HepG2 (cell line): ENCODE measurements around the gene BABAM2. TPM values are rescaled to one million over a fixed set of nuclear protein-coding genes. Genes with fewer than 3 reads are reported as not detected.

ENCODE experiments used
- ATF7 ChIP-seq, 2 experiments: fragments of 450-650 bp in 1 of 2; sonication (generic) in 1 of 2; formaldehyde crosslinking in 1 of 2; IDR thresholded peaks; 2 replicates each; pipeline versions ENCODE4 v1.4.0 to v1.6.1; 2016 to 2020; ENCODE audit warnings: antibody characterized with exemption in 1 of 2, mild to moderate bottlenecking in 1 of 2, missing genetic modification reagents in 1 of 2
- CCAR2 ChIP-seq: fragments of 200-400 bp; formaldehyde crosslinking; optimal IDR thresholded peaks from 2 replicates; pipeline ENCODE3; 2018; ENCODE audit warnings: low read depth, mild to moderate bottlenecking, low read length, moderate library complexity
- CEBPB ChIP-seq: IDR thresholded peaks from 2 replicates; pipeline ENCODE4 v1.6.1; 2011; ENCODE audit warnings: low read depth, low read length, improper control_type of control experiment, borderline replicate concordance
- DPF2 ChIP-seq: sonication (generic); formaldehyde crosslinking; IDR thresholded peaks from 2 replicates; pipeline ENCODE4 v1.4.0; 2020; ENCODE audit warnings: mild to moderate bottlenecking, low read depth, missing genetic modification reagents, borderline replicate concordance
- FOXA3 ChIP-seq: IDR thresholded peaks from 2 replicates; pipeline ENCODE4 v1.6.1; 2016; ENCODE audit warnings: missing genetic modification reagents, missing compliant biosample characterization
- ISL2 ChIP-seq: sonication (generic); formaldehyde crosslinking; IDR thresholded peaks from 2 replicates; pipeline ENCODE4 v1.5.0; 2020; ENCODE audit warnings: missing genetic modification reagents
- PAWR ChIP-seq: sonication (generic); formaldehyde crosslinking; IDR thresholded peaks from 2 replicates; pipeline ENCODE4 v1.4.0; 2020; ENCODE audit warnings: missing genetic modification reagents, mild to moderate bottlenecking, borderline replicate concordance
- RBM39 ChIP-seq: fragments of 200-400 bp; formaldehyde crosslinking; IDR thresholded peaks from one replicate; pipeline ENCODE4 v1.6.1; 2018; ENCODE audit warnings: antibody characterized with exemption, mild to moderate bottlenecking, low read depth, low read length; ENCODE audit not compliant: poor library complexity, severe bottlenecking
- RFX1 ChIP-seq: fragments of 450-650 bp; IDR thresholded peaks from 2 replicates; pipeline ENCODE4 v1.6.1; 2017
- ZMYM2 ChIP-seq: sonication (generic); formaldehyde crosslinking; IDR thresholded peaks from 2 replicates; pipeline ENCODE4 v1.8.0; 2022; ENCODE audit warnings: mild to moderate bottlenecking, missing genetic modification reagents
- ZNF282 ChIP-seq: fragments of 450-650 bp; IDR thresholded peaks from 2 replicates; pipeline ENCODE4 v1.6.1; 2018; ENCODE audit not compliant: partially characterized antibody
- ZNF468 ChIP-seq: sonication (generic); formaldehyde crosslinking; IDR thresholded peaks from 2 replicates; pipeline ENCODE4 v1.8.0; 2022; ENCODE audit warnings: mild to moderate bottlenecking, moderate library complexity, missing genetic modification reagents
- ZNF546 ChIP-seq: sonication (generic); formaldehyde crosslinking; conservative IDR thresholded peaks from 2 replicates; pipeline ENCODE4 v1.8.1; 2023; ENCODE audit warnings: mild to moderate bottlenecking, missing genetic modification reagents
- polyA plus RNA-seq, 8 experiments: library from polyadenylated mRNA; depleted of rRNA in 3 of 8; stranded (reverse) in 7 of 8; unstranded in 1 of 8; fragments of >200 nt; fragmentation: Illumina TruSeq in 4 of 8; extraction: Trizol in 4 of 8; gene quantifications; 2 replicates each; pipeline versions ENCODE4 v1.2.1 to v1.2.3, GENCODE V29; 2011 to 2016; ENCODE audit warnings: low read depth in 4 of 8, missing spikeins in 1 of 8, mixed read lengths in 1 of 8; ENCODE audit not compliant: insufficient read depth in 1 of 8
- total RNA-seq, 5 experiments: library from RNA; depleted of rRNA; stranded (reverse); fragments of >200 nt; fragmentation: Illumina TruSeq; extraction: Trizol; gene quantifications; 2 replicates each; pipeline ENCODE4 v1.2.3, GENCODE V29; 2016; ENCODE audit warnings: low read depth in 1 of 5
- TF ChIP-seq, protein P1 (sequence below): sonication (generic); formaldehyde crosslinking; IDR thresholded peaks from 2 replicates; pipeline ENCODE4 v1.4.0; 2020; ENCODE audit warnings: low read depth, missing genetic modification reagents
- TF ChIP-seq, protein P2 (sequence below): sonication (generic); formaldehyde crosslinking; IDR thresholded peaks from 2 replicates; pipeline ENCODE4 v1.4.0; 2020; ENCODE audit warnings: missing genetic modification reagents, borderline replicate concordance
- TF ChIP-seq, protein P3 (sequence below): sonication (generic); formaldehyde crosslinking; IDR thresholded peaks from 2 replicates; pipeline ENCODE4 v1.4.0; 2020; ENCODE audit warnings: missing genetic modification reagents
- TF ChIP-seq, protein P4 (sequence below): sonication (generic); formaldehyde crosslinking; IDR thresholded peaks from 2 replicates; pipeline ENCODE4 v1.4.0; 2020; ENCODE audit warnings: missing genetic modification reagents

The BABAM2 gene
- total and polyA plus RNA-seq, 2 of the 13 experiments (the other 11 are each of a cell fraction or from before 2014, with no cell fraction given), result 24.9 to 28.0 TPM

DNA sequence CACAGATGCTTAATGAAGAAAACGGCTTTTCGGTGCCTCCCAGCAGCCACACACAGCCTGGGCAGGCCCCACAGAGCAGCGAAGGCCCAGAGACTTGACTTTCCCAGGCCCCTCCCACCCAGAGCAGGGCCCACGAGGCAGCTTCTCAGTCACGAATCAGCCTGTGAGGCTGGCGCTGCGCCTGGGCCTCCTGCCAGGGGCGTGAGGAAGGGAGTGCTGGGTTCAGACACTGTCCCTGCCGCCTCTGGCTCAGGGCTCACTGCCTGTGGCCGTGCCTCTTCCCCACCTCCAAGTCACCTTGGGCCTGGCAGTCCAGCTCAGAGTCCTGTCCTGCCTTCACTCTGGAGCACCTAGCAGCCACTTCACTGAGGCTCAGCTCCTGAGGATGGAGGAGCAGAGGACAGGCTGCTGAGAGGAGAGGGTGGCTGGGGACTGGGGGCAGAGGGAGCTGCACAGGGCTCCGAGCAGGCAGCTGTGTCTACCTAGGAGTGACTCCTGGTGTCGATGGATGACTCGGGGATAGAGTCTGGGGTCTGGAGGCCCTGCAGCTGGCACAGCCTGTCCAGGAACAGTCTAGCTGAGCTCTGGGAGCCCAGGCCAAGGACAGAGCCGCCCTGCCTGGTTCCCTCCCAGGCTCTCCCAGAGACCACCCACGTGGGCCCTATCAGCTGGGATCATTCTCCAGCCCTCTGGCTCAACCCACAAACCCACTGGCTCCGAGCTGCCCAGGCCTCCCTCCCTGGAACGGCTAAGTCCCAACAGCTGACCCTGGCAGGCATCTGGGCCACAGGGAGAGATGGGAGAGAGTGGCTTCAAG lies 465.8 kb downstream of the BABAM2 start (continued):
- TF ChIP-seq ATF7 (IDR thresholded peaks at IDR 0.05) (no peak), ATF7 (CRISPR knock-in tag; IDR thresholded peaks at IDR 0.05) (no peak), RBM39 (no peak), ZNF468 (CRISPR knock-in tag) (no peak), CEBPB (no peak), ZMYM2 (CRISPR knock-in tag) (no peak), PAWR (no peak), CCAR2 (no peak), ZNF546 (CRISPR knock-in tag) (no peak), RFX1 (no peak), ISL2 (CRISPR knock-in tag) (0 out of 2 replicates have a peak, but pooled peaks have one; percentile 28), DPF2 (CRISPR knock-in tag) (no peak), FOXA3 (CRISPR knock-in tag) (no peak), ZNF282 (no peak)
- TF ChIP-seq, protein P1, sequence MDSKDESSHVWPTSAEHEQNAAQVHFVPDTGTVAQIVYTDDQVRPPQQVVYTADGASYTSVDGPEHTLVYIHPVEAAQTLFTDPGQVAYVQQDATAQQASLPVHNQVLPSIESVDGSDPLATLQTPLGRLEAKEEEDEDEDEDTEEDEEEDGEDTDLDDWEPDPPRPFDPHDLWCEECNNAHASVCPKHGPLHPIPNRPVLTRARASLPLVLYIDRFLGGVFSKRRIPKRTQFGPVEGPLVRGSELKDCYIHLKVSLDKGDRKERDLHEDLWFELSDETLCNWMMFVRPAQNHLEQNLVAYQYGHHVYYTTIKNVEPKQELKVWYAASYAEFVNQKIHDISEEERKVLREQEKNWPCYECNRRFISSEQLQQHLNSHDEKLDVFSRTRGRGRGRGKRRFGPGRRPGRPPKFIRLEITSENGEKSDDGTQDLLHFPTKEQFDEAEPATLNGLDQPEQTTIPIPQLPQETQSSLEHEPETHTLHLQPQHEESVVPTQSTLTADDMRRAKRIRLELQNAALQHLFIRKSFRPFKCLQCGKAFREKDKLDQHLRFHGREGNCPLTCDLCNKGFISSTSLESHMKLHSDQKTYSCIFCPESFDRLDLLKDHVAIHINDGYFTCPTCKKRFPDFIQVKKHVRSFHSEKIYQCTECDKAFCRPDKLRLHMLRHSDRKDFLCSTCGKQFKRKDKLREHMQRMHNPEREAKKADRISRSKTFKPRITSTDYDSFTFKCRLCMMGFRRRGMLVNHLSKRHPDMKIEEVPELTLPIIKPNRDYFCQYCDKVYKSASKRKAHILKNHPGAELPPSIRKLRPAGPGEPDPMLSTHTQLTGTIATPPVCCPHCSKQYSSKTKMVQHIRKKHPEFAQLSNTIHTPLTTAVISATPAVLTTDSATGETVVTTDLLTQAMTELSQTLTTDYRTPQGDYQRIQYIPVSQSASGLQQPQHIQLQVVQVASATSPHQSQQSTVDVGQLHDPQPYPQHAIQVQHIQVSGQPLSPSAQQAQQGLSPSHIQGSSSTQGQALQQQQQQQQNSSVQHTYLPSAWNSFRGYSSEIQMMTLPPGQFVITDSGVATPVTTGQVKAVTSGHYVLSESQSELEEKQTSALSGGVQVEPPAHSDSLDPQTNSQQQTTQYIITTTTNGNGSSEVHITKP (CRISPR knock-in tag), result no peak
- TF ChIP-seq, protein P2, sequence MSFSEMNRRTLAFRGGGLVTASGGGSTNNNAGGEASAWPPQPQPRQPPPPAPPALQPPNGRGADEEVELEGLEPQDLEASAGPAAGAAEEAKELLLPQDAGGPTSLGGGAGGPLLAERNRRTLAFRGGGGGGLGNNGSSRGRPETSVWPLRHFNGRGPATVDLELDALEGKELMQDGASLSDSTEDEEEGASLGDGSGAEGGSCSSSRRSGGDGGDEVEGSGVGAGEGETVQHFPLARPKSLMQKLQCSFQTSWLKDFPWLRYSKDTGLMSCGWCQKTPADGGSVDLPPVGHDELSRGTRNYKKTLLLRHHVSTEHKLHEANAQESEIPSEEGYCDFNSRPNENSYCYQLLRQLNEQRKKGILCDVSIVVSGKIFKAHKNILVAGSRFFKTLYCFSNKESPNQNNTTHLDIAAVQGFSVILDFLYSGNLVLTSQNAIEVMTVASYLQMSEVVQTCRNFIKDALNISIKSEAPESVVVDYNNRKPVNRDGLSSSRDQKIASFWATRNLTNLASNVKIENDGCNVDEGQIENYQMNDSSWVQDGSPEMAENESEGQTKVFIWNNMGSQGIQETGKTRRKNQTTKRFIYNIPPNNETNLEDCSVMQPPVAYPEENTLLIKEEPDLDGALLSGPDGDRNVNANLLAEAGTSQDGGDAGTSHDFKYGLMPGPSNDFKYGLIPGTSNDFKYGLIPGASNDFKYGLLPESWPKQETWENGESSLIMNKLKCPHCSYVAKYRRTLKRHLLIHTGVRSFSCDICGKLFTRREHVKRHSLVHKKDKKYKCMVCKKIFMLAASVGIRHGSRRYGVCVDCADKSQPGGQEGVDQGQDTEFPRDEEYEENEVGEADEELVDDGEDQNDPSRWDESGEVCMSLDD, result no peak
- TF ChIP-seq, protein P3, sequence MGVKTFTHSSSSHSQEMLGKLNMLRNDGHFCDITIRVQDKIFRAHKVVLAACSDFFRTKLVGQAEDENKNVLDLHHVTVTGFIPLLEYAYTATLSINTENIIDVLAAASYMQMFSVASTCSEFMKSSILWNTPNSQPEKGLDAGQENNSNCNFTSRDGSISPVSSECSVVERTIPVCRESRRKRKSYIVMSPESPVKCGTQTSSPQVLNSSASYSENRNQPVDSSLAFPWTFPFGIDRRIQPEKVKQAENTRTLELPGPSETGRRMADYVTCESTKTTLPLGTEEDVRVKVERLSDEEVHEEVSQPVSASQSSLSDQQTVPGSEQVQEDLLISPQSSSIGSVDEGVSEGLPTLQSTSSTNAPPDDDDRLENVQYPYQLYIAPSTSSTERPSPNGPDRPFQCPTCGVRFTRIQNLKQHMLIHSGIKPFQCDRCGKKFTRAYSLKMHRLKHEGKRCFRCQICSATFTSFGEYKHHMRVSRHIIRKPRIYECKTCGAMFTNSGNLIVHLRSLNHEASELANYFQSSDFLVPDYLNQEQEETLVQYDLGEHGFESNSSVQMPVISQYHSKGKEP (CRISPR knock-in tag), result no peak
- TF ChIP-seq, protein P4, sequence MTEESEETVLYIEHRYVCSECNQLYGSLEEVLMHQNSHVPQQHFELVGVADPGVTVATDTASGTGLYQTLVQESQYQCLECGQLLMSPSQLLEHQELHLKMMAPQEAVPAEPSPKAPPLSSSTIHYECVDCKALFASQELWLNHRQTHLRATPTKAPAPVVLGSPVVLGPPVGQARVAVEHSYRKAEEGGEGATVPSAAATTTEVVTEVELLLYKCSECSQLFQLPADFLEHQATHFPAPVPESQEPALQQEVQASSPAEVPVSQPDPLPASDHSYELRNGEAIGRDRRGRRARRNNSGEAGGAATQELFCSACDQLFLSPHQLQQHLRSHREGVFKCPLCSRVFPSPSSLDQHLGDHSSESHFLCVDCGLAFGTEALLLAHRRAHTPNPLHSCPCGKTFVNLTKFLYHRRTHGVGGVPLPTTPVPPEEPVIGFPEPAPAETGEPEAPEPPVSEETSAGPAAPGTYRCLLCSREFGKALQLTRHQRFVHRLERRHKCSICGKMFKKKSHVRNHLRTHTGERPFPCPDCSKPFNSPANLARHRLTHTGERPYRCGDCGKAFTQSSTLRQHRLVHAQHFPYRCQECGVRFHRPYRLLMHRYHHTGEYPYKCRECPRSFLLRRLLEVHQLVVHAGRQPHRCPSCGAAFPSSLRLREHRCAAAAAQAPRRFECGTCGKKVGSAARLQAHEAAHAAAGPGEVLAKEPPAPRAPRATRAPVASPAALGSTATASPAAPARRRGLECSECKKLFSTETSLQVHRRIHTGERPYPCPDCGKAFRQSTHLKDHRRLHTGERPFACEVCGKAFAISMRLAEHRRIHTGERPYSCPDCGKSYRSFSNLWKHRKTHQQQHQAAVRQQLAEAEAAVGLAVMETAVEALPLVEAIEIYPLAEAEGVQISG, result 0 out of 2 replicates have a peak, but pooled peaks have one; percentile 39
